NT2/D1 (cell line): Measurements from ENCODE around the gene HS2ST1.

ENCODE experiments used
- DNase-seq: peaks from one replicate; pipeline ENCODE4 v3.0.0-alpha.2; 2011; ENCODE audit warnings: low read depth, low spot score
- H3K27me3 ChIP-seq: 2 replicates; pipeline ENCODE4 v1.6.0; 2011; ENCODE audit warnings: mild to moderate bottlenecking; ENCODE audit not compliant: insufficient read length, insufficient read depth
- H3K36me3 ChIP-seq: 2 replicates; pipeline ENCODE4 v1.6.1; 2011; ENCODE audit warnings: mild to moderate bottlenecking, low read length, mixed read lengths; ENCODE audit not compliant: insufficient read depth, insufficient read length
- H3K4me1 ChIP-seq: 2 replicates; pipeline ENCODE4 v1.5.1; 2011; ENCODE audit not compliant: insufficient read depth, insufficient read length
- H3K4me3 ChIP-seq: 2 replicates; pipeline ENCODE4 v1.5.1; 2011; ENCODE audit warnings: low read depth; ENCODE audit not compliant: insufficient read length
- H3K9ac ChIP-seq: 2 replicates; pipeline ENCODE4 v1.6.0; 2011; ENCODE audit warnings: low read depth; ENCODE audit not compliant: insufficient read length
- H3K9me3 ChIP-seq: 2 replicates; pipeline ENCODE4 v1.5.1; 2011; ENCODE audit warnings: mild to moderate bottlenecking, low read length; ENCODE audit not compliant: insufficient read depth
- SUZ12 ChIP-seq: IDR thresholded peaks from 2 replicates; pipeline ENCODE4 v1.6.1; 2011; ENCODE audit not compliant: insufficient read length, insufficient read depth; ENCODE audit errors: extremely low read depth
- YY1 ChIP-seq: IDR thresholded peaks from 2 replicates; pipeline ENCODE4 v1.6.1; 2011; ENCODE audit not compliant: insufficient read length, insufficient read depth
- ZNF274 ChIP-seq: IDR thresholded peaks from 2 replicates; pipeline ENCODE4 v1.6.1; 2011; ENCODE audit warnings: mild to moderate bottlenecking, low read depth, low read length

HS2ST1 gene

DNA sequence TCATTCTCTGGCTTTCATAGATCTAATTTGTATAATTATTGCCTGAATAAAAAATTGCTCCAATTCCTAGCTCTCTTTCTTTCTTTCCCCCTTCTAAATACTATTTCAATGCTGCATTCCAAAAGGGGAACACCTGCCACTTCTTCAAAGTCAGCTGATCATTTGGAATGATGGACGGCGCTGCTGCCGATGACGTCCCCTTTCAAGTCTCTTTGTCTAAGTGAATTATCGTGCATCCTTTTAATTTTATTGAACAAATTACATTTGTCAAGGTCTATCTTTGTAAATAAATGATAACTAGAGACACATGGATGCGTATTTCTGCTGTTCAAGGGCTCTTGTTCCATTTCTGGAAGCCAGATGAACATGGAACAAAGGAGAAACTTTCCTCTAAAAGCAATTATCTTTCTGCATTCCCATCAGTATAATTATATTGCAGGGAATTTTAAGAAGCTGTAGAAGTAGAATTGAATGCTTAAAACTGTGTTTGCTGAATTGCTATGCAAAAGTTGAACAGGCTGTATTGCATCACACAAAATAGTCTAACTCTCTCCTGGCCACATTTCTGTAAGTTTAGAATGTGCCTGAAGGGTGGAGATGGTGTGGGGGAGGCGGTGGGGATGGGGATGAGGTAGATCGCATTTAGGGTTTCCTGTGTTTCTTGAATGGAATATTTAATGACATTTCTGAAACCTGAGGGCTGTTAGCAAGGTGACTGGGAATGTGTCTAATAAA is 222.3 kb downstream of the HS2ST1 start:
- TF ChIP-seq SUZ12 (no peak), ZNF274 (no peak), YY1 (no peak)
- Histone ChIP-seq H3K4me3 (no peak overlapping the region), H3K9me3 (no peaks in the 10 kb centered on the region), H3K9ac (no peak overlapping the region), H3K4me1 (no peaks in the 10 kb centered on the region), H3K27me3 (peaks cover 7% of the 10 kb centered on the region), H3K36me3 (no peaks in the 10 kb centered on the region)
- DNase-seq = no peak

DNA sequence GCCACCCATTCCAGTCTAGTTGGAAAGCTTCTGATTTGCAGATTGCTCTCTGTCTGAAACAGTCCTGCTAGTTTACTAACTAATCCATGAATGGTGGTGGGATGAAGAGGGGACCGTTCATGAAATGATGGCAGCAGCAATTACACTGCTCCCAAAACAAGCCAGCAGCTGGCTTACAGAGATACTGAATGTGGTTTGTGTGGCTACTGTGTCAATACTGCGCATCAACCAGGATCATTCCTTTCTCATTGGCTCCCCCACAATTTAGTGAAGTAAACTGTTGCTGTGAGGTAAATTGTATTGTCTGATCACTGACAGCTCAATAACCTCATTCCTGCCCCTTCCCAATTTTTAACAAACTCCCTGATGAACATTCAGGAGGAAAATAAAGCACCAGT is 222.9 kb downstream of the HS2ST1 start:
- DNase-seq = no peak
- no peaks in the 10 kb centered on the region for H3K4me1 ChIP-seq
- no peak overlapping the region for H3K9ac ChIP-seq
- TF ChIP-seq ZNF274 (no peak), SUZ12 (no peak), YY1 (no peak)
- no peaks in the 10 kb centered on the region for H3K36me3 ChIP-seq
- H3K27me3 ChIP-seq = peaks cover 6% of the 10 kb centered on the region
- H3K4me3 ChIP-seq = no peak overlapping the region
- H3K9me3 ChIP-seq = no peaks in the 10 kb centered on the region

DNA sequence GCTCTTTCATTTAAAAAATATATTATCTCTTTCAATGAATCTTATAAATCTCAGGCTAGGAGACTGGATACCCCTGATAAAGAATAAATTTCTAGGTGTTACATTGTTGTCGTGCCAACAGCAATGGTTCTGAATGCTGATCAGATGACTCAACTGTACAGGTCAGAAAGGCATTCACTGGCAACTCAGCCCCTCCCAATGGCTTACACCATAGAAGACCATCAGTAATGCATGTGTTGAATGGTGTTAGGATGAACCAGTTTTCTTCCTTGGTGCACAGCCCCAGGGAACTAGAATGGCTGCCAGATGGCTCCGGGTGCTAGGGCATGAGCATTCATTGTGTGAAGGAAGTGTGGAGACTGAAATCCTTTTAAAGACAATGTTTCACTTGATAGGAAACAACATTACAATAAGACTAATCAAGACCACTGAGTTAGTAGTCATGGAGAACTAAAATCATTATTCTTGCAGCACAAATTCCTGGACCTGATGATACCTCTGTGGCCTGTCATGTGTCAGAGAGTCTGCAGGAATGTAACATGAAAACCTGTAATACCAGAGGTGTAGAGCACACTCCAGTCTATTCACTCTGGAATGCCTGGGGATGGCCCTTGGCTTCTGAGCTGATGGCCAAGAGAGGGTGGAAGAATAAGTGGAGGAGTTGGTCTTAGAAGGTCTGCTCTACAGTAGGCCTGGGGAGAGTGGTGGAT is 226.6 kb downstream of the HS2ST1 start:
- Histone ChIP-seq H3K36me3 (no peaks in the 10 kb centered on the region), H3K27me3 (no peaks in the 10 kb centered on the region), H3K4me3 (no peak overlapping the region), H3K9ac (no peak overlapping the region), H3K4me1 (no peaks in the 10 kb centered on the region), H3K9me3 (no peaks in the 10 kb centered on the region)
- no peak for DNase-seq
- no peak for TF ChIP-seq YY1
- no peak for TF ChIP-seq SUZ12
- no peak for TF ChIP-seq ZNF274

DNA sequence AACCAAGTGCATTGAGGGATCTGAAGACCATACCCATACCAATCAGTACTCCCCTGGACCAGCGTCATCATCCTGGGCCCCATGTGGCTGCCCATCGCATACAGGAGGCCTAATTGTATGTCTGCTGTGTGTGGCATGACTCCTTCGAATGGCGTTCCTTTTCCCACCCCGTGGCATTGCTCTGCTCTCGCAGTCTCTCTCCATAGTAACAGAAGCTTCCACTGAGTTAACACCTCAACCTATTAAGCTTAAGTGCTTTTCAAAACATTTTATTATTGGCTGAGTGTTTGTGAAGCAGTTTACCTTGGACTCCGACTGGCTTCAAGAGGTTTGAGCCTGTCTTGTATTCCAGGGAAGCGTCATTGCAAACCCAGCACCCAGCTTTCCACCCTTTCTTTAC is 227.1 kb downstream of the HS2ST1 start:
- DNase-seq = no peak
- no peaks in the 10 kb centered on the region for H3K4me1 ChIP-seq

DNA sequence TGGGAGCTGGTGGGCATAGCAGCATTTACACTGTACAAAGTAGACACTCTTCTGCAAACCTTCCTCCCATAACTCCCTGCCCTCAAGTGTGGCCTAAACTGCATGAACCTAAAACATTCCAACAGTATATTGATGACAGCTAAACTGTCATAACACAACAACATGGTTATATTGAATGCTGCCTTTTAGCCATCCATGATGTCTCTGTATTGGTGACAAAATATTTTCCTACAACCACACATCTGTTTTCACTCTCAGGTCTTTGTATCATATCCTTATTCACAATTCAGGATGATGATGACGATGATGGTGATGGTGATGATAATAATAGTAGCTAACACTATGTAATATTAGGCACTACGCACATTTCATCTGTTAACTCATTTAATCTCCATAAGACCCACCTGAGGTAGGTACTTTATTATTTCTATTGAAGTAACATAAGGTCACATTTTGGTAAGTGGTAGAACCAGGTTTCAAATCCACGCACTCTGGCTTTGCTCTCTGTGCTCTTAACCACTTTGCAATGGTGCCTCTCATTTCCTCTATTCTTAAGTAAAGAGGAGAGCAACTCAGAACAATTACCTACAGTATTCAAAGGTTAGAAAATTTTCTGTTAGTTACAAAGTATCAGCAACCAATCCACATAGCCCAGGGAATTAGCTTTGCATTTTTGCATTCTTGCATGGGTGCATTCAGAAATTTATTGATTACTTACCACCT is 229.1 kb downstream of the HS2ST1 start:
- Histone ChIP-seq H3K9me3 (no peaks in the 10 kb centered on the region), H3K27me3 (peaks cover 17% of the 10 kb centered on the region), H3K4me3 (no peak overlapping the region), H3K4me1 (no peaks in the 10 kb centered on the region), H3K9ac (no peak overlapping the region), H3K36me3 (no peaks in the 10 kb centered on the region)
- no peak for DNase-seq
- no peak for TF ChIP-seq ZNF274
- TF ChIP-seq SUZ12 = no peak
- TF ChIP-seq YY1 = no peak

More for the DNA sequence above, 227.1 kb downstream of the HS2ST1 start:
- H3K27me3 ChIP-seq = peaks cover 4% of the 10 kb centered on the region
- H3K9ac ChIP-seq = no peak overlapping the region
- H3K4me3 ChIP-seq = no peak overlapping the region
- no peaks in the 10 kb centered on the region for H3K36me3 ChIP-seq
- TF ChIP-seq ZNF274 = no peak
- no peak for TF ChIP-seq SUZ12
- no peak for TF ChIP-seq YY1
- no peaks in the 10 kb centered on the region for H3K9me3 ChIP-seq

DNA sequence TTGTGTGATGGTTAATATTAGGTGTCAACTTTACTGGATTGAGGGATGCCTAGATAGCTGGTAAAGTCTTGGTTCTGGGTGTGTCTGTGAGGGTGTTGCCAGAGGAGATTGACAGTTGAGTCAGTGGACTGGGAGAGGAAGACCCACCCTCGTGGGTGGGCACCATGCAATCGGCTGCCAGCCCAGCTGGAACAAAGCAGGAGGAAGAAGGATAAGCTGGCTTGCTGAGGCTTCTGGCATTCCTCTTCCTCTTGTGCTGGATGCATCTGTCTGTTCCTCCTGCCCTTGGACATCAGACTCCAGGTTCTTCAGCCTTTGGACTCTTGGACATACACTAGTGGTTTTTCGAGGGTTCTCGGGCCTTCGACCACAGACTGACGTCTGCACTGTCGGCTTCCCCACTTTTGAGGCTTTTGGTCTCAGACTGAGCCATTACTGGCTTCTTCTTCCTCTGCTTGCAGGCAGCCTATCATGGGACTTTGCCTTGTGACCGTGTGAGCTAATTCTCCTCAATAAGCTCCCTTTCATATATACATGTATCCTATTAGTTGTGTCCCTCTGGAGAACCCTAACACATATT is 230.0 kb downstream of the HS2ST1 start:
- H3K9ac ChIP-seq = no peak overlapping the region
- DNase-seq = no peak
- TF ChIP-seq SUZ12 = no peak
- no peak for TF ChIP-seq YY1
- TF ChIP-seq ZNF274 = no peak
- H3K4me1 ChIP-seq = no peaks in the 10 kb centered on the region
- H3K9me3 ChIP-seq = no peaks in the 10 kb centered on the region
- no peaks in the 10 kb centered on the region for H3K36me3 ChIP-seq
- no peak overlapping the region for H3K4me3 ChIP-seq
- peaks cover 17% of the 10 kb centered on the region for H3K27me3 ChIP-seq
